HFF-Myc (cell line): ENCODE data around the gene TSPAN4.

Experiments
- DNase-seq: peaks from one replicate; pipeline ENCODE4 v3.0.0-alpha.2; 2011; ENCODE audit warnings: low read depth; ENCODE audit errors: extremely low read depth
- H3K4me3 ChIP-seq: replicated peaks from 2 replicates; pipeline ENCODE4 v1.5.1; 2011; ENCODE audit warnings: low read depth, mild to moderate bottlenecking, control low read depth, low read length
- TF ChIP-seq, protein P1 (sequence below): IDR thresholded peaks from 2 replicates; pipeline ENCODE4 v1.5.1; 2012; ENCODE audit warnings: mild to moderate bottlenecking, low read depth, low read length, control low read depth; ENCODE audit errors: missing control alignments

The TSPAN4 gene

DNA sequence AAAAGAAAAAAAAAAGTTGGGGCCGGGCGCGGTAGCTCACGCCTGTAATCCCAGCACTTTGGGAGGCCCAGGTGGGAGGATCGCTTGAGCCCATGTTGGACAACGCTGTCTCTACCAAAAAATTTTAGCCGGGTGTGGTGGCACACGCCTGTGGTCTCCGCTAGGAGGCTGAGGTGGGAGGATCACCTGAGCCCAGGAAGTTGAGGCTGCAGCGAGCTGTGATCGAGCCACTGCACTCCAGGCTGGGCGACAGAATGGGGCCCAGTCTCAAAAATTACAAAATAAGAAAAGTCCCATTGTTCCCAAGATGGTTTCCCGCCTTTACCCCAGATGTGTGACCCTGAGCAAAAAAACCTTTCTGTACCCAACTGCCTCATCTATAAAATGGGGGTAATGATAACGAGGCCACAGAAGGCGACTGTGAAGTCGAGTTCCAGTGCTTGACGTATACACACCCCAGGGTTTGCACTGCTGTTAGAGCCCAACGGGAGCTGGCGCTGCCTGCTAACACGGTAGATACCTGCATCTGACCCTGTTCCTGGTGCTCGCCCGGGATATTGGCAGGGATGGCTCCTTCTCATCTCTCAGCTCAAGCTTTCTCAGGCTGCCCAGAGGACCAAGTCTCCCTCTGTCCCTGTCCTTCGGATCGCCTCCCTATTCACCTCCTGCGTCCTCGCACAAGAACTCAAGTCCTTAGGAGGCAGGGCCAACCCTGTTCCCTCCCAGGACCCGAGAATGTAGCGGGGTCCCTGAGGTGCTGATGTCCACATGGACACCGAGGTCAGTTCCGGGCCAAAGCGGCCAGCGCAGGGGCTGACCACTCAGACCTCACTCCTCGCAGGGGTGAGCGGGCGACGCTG, 34.0 kb upstream of the TSPAN4 start:
- H3K4me3 ChIP-seq = peak overlapping the region; percentile 99
- DNase-seq = no peak
- TF ChIP-seq, protein P1, sequence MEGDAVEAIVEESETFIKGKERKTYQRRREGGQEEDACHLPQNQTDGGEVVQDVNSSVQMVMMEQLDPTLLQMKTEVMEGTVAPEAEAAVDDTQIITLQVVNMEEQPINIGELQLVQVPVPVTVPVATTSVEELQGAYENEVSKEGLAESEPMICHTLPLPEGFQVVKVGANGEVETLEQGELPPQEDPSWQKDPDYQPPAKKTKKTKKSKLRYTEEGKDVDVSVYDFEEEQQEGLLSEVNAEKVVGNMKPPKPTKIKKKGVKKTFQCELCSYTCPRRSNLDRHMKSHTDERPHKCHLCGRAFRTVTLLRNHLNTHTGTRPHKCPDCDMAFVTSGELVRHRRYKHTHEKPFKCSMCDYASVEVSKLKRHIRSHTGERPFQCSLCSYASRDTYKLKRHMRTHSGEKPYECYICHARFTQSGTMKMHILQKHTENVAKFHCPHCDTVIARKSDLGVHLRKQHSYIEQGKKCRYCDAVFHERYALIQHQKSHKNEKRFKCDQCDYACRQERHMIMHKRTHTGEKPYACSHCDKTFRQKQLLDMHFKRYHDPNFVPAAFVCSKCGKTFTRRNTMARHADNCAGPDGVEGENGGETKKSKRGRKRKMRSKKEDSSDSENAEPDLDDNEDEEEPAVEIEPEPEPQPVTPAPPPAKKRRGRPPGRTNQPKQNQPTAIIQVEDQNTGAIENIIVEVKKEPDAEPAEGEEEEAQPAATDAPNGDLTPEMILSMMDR = no peak

DNA sequence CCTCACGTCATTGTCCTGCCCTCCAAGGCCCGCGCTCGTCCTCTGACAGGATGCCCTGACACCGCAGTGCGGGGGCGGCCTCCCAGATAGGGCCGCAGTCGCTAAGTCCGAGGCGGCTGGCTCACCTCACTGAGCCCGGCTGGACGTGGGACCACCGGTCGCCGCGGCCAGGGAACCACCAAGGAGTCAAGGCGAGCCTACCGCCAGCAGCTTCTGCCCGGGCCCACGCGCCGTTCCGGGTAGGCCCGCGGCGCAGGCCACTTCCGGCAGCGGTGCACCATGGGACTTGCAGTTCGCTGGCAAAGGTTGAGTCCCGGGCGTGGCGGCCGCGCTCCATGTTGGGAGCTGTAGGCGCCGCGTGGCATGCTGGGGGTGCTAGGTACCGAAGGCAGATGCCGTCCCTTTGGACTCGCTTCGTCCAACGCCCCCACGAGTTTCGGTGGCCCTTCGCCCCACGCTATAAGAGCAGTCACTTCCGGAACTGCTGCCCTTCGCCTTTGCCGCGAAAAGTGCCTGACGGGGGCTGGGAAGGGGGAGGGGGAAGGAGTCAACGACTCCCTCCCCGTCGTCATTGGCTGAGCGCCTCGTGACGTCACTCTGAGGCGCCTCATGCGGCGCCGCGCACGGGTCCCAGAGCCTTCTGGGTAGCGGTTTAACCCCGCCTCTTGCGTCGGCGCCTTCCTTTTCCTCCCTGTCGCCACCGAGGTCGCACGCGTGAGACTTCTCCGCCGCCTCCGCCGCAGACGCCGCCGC, 33.2 kb upstream of the TSPAN4 start, which contains the start of gene RPLP2:
RPLP2 (plus strand) TSS at position 681 of the 753 bp plus-strand sequence. CDS start 268 bp downstream, outside the sequence.
- peak; percentile 87 for DNase-seq
- TF ChIP-seq, protein P1 = no peak
- H3K4me3 ChIP-seq = peak within 1 kb of the TSS; percentile 99

DNA sequence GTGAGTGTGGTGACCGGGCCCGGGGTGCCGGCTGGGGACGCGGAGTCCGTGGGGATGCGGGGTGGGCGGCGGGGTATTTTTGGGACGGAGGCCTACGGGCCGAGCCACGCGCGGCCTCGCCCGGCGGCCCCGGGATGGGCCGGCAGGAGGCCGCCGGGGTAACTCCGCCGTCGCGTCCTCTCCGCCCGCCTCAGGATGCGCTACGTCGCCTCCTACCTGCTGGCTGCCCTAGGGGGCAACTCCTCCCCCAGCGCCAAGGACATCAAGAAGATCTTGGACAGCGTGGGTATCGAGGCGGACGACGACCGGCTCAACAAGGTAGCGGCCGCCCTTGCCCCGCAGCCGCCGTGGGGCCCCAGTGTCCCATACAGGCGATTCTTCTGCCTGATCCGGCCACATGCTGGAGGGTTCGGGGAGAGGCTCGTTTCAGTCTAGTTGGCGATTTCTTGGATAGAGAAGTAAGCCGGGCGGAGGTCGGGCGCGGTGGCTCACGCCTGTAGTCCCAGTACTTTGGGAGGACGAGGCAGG, 32.5 kb upstream of the TSPAN4 start:
- H3K4me3 ChIP-seq = peak overlapping the region; percentile 99
- no peak for DNase-seq
- TF ChIP-seq, protein P1 = no peak

DNA sequence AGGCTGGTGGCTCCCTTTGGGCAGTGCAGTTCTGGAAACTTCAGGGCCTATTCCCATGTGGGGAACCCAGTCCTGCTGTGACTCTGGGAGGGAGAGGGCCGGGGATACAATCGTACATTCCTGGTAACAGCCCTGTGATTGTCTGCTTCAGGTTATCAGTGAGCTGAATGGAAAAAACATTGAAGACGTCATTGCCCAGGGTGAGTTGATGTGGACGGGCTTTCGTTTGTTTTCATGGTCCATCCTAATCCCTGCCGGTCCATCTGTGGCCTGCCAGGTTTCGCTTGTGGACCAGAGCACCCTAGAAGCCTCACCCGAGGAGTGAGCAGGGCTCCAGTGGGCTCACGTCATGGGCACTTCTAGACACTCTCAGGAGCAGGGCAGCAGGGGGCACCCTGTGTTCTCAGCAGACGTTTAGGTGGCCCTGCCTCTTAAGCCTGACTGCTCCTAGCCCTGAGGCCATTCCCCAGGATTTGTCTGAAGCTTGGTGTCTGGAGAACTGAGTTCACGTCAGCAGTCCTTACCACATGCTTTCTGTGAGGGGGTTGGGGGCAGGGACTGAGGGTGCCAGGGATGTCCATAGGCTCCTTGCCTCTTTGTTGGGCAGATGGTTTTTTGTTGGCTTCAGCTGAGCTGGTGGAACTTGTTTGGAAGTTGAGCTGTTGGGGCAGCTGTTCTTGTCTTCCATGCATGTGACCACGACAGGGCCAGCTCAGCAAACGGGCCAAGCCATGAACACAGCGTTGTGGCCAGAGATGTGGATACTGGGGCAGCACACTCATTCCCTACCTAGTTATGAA, 31.0 kb upstream of the TSPAN4 start:
- H3K4me3 ChIP-seq = peak overlapping the region; percentile 99
- TF ChIP-seq, protein P1 = no peak
- no peak for DNase-seq

DNA sequence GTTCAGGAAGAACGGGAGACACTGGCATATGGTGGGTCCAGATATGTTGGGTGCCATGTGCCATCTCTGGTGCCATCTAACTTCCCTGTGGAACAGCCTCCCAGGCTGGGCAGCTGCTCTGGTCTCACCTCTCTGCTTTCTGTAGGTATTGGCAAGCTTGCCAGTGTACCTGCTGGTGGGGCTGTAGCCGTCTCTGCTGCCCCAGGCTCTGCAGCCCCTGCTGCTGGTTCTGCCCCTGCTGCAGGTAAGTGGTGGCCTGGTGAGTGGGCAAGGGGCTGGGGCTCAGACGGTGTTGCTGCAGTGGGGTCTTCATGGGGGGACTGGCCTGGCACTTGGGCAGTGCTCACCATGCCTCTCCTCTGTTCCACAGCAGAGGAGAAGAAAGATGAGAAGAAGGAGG, 30.3 kb upstream of the TSPAN4 start:
- DNase-seq = no peak
- TF ChIP-seq, protein P1 = no peak
- peak overlapping the region; percentile 99 for H3K4me3 ChIP-seq

DNA sequence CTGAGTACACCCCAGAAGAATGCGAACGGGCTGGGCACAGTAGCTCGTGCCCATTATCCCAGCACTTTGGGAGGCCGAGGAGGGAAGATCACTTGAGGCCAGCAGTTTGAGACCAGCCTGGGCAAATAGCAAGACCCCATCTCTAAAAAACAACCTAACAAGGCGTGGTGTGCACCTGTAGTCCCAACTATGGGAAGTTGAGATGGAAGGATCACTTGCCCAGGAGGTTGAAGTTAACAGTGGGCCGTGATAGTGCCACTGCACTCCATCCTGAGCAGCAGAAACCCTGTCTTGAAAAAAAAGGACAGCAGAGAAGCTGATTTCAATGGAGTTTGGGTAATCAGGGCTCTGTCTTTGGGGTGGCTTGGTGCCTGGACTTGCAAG, 29.6 kb upstream of the TSPAN4 start:
- H3K4me3 ChIP-seq = no peak overlapping the region
- TF ChIP-seq, protein P1 = no peak
- no peak for DNase-seq
